GM15510 (cell line): ENCODE data around the gene S1PR2.

Experiments used
- POLR2A ChIP-seq: IDR thresholded peaks from 3 replicates; pipeline ENCODE4 v1.6.1; 2011; ENCODE audit warnings: borderline replicate concordance; ENCODE audit not compliant: insufficient read length; ENCODE audit errors: extremely low read depth

S1PR2 gene

DNA sequence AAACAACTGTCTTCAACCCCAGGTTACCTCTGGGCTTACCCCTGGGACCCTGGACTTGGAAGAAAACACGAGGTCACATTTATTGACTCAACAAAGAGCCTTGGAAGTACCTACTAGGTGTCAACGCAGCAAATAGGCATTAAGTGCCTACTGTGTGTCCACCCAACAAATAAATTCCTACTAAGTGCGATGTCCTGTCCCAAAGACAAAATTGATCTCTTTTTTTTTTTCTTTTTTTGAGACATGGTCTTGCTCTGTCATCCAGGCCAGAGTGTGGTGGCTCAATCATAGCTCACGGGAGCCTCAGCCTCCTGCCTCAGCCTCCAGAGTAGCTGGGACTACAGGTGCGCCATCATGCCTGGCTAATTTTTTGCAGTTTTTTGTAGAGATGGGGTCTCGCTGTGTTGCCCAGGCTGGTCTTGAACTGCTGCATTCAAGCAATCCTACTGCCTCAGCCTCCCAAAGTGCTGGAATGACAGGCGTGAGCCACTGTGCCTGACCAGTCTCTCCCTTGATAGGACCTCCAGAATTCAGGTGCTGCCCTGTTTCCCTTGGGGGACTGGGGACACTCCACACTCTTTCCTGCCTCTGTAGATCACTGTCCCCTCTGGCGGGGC lies 589 bp upstream of the S1PR2 start:
- no peak for TF ChIP-seq POLR2A

DNA sequence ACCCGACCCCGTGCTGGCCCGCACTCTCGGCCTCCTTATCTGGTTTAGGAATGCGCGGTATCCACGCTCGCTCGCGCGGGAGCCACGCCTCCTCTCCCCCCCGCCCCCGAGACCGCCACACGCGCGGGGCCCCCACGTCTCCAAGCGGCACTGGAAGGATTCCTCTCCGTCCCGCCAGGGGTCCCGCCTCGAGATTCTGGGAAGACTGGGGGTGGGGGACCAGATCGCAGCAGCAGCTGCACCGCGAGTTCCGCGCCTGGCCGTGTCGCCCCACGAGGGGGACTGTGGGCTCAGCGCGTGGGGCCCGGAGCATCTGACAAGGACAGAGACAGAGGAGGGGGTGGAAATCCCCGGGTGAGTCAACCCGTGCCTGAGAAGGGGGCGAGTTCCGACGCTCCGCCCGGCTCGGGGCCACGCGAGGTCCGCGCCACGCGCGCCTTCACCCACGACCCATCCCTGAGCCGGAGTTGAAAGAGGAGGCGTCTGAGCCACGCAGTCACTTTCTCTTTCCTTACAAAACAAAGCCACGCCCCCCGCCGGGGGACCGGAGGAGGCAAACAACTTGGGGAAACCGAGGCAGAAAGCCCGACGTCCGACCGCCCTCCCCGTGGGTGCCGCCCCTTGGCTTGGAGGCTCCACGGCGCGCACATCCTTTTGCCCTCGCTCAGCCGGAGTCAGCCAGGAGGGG lies 814 bp downstream of the S1PR2 start:
- no peak for TF ChIP-seq POLR2A

DNA sequence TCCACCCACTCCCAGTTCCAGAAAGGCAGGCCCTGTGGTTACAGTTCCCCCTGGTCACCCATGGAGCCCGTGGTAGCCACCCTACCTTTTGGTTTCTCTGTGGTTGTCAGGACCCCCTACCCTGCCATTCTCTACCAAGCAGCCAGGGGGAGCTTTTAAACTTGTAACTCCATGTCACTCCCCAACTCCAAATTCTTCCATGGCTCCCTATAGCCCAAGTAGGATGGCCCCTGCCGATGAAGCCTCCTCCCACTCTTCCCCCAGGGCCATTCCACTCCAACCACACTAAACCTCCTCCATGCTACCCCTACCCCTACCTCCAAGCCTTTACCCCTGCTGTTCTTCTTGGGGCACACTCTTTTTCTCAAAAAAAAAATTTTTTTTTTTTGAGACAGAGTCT lies 2.2 kb downstream of the S1PR2 start:
- TF ChIP-seq POLR2A = no peak

DNA sequence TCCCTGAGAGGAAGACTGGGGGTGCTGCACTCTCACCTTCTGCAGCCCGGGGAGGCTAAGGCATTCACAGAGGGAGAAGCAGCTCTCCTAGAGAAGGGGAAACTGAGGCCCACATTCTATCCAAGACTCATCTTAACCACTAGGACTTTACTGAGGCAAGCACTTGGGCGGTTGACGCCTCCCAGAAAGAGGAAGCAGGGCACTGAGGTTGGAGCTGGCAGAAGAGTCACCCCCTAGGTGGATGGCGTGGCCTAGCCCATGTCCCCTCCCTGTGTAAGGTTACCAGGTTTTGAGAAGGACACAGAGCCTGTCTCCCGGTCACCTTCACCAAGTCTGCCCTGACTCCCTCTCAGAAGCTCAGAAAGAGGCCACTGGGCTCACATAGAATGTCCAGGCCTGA lies 2.7 kb downstream of the S1PR2 start:
- no peak for TF ChIP-seq POLR2A

DNA sequence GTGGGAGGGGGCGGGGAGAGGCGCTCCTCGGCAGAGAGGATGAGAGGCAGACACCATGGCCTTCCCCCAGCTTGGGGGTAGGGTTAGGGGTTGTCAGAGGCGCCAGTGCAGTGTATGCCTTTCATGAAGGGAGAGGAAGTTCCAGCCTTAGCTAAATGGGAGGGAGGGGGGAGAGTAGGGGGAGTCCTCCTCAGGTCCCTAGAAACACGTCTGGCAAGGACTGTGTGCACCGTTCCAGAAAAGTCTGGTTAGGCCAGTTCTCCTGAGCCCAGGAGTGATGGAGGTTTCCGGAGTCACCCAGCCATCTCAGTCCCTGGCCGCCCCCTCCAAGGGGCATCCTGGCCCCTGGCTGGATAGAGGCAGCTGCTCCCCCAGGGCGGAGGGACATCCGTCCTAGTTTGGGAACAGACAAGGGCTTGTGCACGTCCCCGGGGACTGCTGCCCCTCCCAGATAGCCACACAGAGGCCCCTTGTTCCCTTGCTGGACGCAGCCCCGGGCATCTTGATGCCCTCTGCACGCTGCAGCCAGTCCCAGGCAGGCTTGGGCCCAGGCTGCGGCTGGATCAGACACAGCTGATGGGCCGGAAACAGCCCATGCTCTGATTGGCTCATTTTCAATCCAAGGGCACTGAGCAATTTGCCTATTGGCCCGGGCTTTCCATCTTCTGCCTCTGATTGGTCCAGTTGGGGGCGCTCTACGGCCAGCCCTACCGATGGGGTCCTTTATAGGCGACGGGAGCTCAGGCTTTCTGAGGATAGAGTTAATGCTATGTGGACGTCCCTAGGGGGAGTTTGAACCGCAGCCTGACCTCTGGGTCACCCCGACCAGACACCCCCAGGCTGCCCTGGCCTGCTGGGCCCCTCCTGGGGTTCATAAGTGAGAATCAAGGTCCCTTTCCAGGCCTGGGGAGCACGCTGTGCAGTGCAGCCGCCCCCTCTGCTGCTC lies 3.8 kb downstream of the S1PR2 start:
- TF ChIP-seq POLR2A = no peak

DNA sequence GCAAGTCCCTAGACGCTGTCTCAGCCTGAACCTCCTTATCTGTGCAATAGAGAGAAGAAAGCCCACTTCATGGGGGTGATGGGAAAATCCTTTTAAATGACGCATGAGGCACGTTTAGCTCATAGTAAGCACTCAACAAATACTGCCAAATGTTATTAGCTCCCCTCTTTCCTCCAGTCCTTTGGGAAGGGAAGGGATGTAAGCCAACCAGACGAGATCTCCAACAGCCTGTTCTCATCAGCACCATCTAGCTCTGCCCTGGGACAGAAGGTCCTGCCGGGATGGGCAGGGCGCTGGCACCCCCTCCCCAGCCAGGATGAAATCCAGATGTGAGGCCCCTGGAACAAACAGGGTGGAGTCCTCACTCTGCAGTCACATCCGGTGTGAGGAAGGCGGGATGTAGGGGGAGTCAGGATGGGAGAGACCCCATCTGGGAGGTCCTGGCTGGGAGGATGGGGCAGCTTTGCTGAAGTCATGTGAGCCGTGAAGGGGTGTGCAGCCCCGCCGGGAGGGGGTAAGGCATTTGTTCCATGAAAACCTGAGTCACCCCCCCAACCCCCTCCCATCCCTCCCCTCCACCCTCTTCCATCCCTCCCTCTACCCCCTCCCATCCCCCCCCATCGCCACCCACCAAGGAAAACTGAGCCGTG lies 4.6 kb downstream of the S1PR2 start:
- TF ChIP-seq POLR2A = no peak

DNA sequence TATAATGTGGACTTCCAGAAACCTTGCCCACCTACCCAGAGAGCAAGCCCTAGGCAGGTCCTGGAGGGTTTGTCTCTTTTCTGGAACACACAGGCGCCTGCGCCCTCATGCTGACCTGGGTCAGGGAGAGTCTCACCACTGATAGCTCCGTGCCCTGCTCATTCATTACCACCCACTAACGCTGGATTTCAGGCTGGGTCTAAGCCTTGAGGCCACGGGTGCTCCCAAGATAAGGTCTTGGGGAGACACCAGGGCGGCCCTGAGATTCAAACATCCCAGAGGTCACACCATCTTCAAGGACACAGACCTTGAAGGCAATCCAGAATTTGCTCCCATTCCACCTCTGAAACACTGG lies 5.1 kb downstream of the S1PR2 start:
- TF ChIP-seq POLR2A = no peak

DNA sequence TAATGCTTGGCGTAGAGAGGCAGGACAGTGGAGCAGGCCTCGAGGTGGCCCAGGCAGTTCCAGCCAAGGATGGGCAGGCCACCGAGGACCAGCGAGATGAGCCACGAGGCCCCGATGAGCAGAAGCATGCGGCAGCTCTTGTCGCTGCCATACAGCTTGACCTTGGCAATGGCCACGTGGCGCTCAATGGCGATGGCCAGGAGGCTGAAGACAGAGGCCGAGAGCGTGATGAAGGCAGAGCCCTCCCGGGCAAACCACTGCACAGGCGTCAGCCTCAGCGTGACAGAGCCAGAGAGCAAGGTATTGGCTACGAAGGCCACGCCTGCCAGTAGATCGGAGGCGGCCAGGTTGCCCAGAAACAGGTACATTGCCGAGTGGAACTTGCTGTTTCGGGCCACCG lies 6.8 kb downstream of the S1PR2 start:
- TF ChIP-seq POLR2A = no peak

DNA sequence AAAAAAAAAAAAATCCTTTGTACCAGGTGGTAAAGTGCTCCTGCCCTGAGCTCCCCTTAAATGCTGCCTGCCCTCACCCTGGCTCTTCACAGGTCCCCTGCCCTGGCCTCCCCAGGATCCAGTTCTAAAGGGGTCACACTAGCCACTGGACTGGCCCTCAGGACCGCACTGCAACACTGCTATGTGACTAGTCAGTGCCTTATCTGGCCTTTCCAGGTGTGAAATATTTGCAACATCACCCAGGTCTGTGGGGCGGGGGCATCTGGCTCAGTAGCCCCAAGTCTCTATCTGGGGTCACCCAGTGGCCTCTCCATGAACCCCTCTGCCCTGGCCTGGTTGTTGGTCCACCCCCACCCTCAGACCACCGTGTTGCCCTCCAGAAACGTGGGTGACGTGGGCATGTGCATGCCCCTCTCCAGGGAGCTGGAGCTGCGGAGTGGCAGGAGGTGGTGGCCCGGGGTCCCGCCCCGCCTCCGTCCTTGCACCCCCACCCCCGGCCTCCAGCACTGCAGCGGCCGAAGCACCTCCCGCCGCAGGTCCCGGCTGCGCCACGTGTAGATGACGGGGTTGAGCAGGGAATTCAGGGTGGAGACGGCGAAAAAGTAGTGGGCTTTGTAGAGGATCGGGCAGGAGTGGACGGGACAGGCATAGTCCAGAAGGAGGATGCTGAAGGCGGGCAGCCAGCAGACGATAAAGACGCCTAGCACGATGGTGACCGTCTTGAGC lies 7.5 kb downstream of the S1PR2 start:
- no peak for TF ChIP-seq POLR2A

DNA sequence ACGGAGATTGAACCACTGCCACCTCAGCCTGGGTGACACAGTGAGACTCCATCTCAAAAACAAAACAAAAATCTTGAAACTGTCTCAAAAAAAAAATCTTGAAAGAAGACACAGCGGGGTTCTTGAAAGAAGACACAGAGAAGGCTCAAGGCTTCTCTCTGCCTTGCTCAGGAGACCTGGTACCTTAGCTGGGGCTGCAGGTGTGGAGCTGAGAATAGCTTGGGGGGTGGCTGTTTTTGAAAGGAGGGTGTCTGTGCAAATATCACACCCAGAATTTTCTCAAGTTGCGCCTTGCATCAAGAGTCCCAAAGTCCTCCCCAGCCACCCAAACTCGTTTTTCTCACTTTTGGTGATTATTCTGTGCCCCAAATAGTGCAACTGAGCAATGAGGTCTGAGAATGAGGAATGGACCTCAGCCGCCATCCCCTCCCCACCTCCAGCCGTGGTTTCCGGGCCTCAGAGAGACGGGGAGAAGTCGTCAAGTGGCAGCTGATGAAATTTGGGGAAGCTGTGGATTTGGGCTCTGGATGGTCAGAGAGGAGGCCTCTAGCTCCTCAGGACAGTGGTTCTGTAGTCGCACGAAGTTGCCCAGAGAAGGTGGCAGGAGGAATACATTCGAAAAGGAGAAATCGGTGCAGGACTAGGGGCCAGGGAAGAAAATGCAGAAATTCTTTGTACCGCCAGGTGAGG lies 8.8 kb downstream of the S1PR2 start:
- TF ChIP-seq POLR2A = no peak

DNA sequence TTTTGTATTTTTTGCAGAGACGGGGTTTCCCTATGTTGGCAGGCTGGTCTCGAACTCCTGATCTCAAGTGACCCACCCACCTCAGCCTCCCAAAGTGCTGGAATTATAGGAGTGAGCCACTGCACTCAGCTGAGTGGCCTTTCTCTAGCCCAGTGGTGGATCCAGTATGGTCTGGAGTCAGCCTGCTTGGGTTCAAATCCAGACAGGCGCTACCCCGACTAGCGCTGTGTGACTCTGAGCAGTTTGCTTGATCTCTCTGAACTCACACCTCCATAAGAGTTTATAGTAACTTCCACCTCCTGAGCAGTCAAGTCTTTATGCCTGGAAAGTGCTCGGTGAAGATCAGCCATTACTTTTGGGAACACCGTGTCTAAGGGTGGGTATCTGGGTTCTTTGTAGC lies 10.4 kb downstream of the S1PR2 start:
- no peak for TF ChIP-seq POLR2A

DNA sequence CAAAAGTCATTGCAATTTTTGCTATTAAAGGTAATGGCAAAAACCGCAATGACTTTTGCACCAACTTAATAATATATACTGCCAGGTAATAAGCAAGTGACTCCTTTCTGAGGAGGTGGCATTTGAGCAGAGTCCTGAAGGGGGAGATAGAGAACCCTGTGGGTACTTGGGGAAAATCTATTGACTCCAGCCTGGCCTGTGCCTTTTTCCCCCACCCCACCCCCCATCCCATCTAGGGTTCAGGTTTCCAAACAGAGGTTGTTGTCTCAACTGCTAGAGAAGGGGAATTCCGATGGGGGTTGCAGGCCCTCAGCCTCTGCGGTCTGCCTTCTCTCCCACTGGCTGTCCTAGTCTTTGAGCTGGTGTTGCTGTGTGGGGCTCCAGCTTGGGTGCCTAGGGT lies 11.5 kb downstream of the S1PR2 start:
- no peak for TF ChIP-seq POLR2A

DNA sequence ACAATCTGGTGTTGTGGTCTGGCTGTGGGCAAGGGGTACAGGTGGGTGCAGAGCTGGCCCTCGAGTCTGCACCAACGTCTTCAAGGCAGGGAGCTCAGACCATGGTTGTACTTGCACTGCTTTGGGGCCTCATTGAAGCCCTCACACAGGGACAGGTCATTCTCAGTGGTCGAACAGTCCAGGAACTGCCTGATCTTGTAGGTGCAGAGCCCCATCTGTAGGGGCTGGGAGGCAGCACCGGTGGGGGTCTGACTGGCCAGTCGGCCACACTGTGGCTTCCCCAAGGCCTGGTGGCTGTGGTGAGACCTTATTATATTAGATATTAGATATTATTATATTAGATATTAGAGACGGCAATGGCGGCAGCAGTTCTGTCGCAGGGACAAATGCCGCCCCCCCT lies 14.0 kb downstream of the S1PR2 start:
- no peak for TF ChIP-seq POLR2A

DNA sequence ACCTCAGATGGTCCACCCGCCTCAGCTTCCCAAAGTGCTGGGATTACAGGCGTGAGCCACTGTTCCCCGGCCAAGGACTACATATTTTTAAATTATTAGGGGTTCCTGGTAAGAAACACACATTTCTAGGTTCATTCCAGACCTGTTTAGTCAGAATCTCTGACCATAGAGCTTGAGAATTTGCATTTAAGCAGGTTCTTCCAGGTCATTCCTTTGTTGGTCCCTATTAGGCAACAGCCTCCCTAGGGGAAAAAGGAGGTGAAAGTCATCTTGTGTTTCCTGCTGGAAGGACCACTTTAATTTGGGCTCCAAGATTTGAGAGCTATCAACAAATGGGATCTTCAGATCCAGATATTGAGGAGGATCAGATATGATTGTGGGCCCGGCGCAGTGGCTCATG lies 16.3 kb downstream of the S1PR2 start:
- no peak for TF ChIP-seq POLR2A
